Measurements from ENCODE around the gene TBRG4.

- no peak for TF ChIP-seq EP300 (IDR thresholded peaks at IDR 0.05)
- no peak for TF ChIP-seq POLR2A (IDR thresholded peaks at IDR 0.05; ENCODE audit: low read depth)
- TF ChIP-seq, protein P1, sequence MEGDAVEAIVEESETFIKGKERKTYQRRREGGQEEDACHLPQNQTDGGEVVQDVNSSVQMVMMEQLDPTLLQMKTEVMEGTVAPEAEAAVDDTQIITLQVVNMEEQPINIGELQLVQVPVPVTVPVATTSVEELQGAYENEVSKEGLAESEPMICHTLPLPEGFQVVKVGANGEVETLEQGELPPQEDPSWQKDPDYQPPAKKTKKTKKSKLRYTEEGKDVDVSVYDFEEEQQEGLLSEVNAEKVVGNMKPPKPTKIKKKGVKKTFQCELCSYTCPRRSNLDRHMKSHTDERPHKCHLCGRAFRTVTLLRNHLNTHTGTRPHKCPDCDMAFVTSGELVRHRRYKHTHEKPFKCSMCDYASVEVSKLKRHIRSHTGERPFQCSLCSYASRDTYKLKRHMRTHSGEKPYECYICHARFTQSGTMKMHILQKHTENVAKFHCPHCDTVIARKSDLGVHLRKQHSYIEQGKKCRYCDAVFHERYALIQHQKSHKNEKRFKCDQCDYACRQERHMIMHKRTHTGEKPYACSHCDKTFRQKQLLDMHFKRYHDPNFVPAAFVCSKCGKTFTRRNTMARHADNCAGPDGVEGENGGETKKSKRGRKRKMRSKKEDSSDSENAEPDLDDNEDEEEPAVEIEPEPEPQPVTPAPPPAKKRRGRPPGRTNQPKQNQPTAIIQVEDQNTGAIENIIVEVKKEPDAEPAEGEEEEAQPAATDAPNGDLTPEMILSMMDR (IDR thresholded peaks at IDR 0.05): no peak
- no peak for TF ChIP-seq POLR2AphosphoS5 (IDR thresholded peaks at IDR 0.05)
These were observed 37.5 kb downstream of the TBRG4 start for GRCh38 chr7:45073786-45074527.

Measured in esophagus muscularis mucosa (tissue), 4 donors.